ENCODE results near the gene SLC35F6.

SLC35F6 gene, protein sequence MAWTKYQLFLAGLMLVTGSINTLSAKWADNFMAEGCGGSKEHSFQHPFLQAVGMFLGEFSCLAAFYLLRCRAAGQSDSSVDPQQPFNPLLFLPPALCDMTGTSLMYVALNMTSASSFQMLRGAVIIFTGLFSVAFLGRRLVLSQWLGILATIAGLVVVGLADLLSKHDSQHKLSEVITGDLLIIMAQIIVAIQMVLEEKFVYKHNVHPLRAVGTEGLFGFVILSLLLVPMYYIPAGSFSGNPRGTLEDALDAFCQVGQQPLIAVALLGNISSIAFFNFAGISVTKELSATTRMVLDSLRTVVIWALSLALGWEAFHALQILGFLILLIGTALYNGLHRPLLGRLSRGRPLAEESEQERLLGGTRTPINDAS

DNA sequence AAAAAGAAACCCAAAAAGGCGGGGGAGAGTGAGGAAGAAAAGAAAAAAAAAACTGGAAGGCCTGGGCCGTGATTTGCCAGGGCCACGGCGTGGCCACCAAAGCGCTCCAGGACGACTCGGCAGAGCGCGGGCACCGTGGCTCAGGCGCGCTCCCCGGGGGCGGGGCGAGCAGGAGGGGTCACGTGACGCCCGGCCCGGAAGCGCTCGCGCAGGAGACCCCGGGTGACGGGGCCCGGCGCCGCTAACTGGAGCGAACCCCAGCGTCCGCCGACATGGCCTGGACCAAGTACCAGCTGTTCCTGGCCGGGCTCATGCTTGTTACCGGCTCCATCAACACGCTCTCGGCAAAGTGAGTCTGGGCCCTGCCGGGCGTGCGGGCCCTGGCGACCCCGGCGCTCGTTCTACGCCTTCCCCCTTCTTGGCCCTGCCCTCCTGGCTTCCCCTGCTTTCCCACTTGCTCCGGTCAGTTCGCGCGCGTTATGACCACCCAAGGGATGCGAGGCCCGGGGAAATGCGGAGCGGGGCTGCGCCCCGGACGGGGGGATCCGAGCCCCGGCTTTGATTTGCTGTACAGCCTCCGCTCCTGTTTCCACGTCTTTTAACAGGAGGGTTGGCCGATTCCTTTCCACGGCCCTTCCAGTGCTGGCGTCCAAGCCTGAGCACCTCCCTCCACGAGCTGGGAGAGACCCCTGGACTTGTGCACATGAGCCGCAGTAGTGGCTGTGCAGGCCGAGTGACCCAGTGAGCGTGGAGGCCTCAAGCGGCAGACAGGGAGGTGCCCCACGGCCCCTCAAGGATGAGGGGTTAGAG lies at the start of gene SLC35F6:
Gene SLC35F6 (plus strand): TSS at position 207 of the 810 bp plus-strand sequence. CDS start 66 bp downstream, at position 273.
- H3K36me3 Mint-ChIP-seq (ENCODE audit: low read depth), result no peaks in the 10 kb centered on the region
- H3K27me3 Mint-ChIP-seq, result peaks cover 4% of the 10 kb centered on the region
- peak within 1 kb of the TSS; percentile 91 for H3K4me3 Mint-ChIP-seq
- H3K27ac Mint-ChIP-seq, result peak within 1 kb of the TSS; percentile 90
- H3K4me1 Mint-ChIP-seq (ENCODE audit: low read depth), result peaks cover 49% of the 10 kb centered on the region
- no peaks in the 10 kb centered on the region for H3K9me3 Mint-ChIP-seq

DNA sequence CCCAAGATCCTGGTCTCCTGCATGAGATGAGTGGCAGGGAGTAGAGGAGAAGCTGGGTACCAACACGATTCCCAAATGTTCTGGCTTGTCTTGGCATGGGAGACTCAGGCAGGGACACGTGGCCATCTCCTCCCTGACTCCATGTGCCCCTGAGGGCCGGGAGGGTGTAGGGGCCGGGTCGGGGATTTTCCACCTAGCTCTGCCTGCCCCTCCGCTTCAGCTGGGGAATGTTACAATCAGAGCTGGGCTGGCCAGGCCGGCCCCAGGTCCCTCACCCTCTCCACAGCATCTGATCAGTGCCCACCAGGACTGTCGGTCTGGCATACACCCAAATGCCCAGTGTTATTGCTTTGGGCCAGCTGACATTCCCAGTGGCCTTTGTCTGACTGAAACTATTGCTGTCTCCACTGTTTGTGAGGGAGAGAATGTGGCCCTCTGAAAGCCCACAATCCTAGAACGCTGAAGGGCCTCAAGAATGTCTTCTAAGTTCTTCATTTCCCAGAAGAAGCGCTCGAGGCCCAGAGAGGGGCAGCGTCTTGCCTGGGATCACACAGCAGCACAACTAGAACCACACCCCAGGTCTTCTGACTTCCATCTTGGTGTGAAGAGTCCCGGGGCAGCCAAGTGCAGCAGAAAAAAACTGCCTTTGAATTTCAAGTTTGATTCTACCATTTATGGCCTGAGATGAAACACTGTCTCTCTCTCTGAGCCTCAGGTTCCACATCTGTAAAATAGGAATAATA lies 48.4 kb upstream of the SLC35F6 start:
- H3K27ac Mint-ChIP-seq, result no peak overlapping the region
- no peak overlapping the region for H3K4me3 Mint-ChIP-seq
- H3K36me3 Mint-ChIP-seq (ENCODE audit: low read depth), result no peaks in the 10 kb centered on the region
- no peaks in the 10 kb centered on the region for H3K27me3 Mint-ChIP-seq
- H3K9me3 Mint-ChIP-seq, result no peaks in the 10 kb centered on the region
- H3K4me1 Mint-ChIP-seq (ENCODE audit: low read depth), result no peaks in the 10 kb centered on the region

DNA sequence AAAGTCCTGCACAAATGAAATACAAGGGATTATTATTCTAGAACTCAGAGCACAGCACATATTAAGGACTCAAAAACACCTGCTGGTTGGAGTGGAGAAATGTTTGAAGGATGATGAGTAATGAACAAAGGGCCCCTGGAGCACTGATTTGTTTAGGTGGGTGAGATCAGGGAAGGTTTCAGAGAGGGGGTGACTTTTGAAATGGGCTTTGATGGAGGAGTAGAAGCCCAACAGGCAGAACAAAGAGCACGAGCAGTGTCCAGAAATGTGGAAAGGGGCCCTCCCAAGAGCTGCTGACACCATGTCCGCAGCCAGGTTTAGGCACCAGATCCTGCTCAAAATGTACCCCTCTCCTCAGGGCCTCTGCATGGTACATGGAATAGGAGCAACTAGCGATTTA lies 47.7 kb upstream of the SLC35F6 start:
- no peaks in the 10 kb centered on the region for H3K36me3 Mint-ChIP-seq (ENCODE audit: low read depth)
- no peaks in the 10 kb centered on the region for H3K27me3 Mint-ChIP-seq
- H3K9me3 Mint-ChIP-seq, result no peaks in the 10 kb centered on the region
- no peaks in the 10 kb centered on the region for H3K4me1 Mint-ChIP-seq (ENCODE audit: low read depth)
- H3K4me3 Mint-ChIP-seq, result no peak overlapping the region
- no peak overlapping the region for H3K27ac Mint-ChIP-seq

DNA sequence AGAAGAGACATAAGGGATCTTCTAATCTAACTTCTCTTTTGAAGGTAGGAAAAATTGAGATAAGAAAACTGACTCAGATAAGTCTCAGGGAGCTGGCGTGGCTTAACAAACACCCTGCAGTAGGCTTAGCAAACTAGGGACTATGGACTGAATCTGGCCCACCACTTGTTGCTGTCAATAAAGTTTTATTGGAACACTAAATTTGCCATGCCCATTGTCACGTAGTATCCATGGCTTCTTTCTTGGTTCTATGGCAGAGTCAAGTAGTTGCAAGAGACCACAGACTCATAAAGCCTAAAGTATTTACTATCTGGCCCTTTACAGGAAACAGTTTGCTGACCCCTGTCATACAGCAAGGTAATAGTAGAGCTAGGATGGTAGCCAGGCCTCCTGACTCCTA lies 47.3 kb upstream of the SLC35F6 start:
- Mint-ChIP-seq H3K4me1 (ENCODE audit: low read depth) (no peaks in the 10 kb centered on the region), H3K27me3 (no peaks in the 10 kb centered on the region), H3K9me3 (no peaks in the 10 kb centered on the region), H3K4me3 (no peak overlapping the region), H3K27ac (no peak overlapping the region), H3K36me3 (ENCODE audit: low read depth) (no peaks in the 10 kb centered on the region)

DNA sequence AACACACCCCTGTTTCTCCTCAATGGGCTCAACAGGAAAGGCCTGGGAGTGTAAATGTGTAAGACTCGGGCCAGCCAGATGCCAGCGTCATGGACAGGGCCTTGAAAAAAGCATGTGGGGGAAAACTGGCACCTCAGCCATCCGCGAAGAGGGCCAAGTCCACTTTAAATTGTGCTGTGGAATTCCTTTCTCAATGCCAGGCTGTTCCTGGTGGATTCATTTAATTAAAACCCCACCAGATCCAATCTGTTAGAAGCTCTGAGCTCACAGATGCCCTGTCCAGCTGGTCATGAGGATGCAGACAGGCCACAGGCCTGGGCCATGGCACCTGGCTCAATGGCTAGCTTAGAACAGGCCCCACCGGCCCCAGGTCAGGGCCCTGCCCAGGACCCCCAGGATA lies 46.7 kb upstream of the SLC35F6 start:
- no peaks in the 10 kb centered on the region for H3K36me3 Mint-ChIP-seq (ENCODE audit: low read depth)

DNA sequence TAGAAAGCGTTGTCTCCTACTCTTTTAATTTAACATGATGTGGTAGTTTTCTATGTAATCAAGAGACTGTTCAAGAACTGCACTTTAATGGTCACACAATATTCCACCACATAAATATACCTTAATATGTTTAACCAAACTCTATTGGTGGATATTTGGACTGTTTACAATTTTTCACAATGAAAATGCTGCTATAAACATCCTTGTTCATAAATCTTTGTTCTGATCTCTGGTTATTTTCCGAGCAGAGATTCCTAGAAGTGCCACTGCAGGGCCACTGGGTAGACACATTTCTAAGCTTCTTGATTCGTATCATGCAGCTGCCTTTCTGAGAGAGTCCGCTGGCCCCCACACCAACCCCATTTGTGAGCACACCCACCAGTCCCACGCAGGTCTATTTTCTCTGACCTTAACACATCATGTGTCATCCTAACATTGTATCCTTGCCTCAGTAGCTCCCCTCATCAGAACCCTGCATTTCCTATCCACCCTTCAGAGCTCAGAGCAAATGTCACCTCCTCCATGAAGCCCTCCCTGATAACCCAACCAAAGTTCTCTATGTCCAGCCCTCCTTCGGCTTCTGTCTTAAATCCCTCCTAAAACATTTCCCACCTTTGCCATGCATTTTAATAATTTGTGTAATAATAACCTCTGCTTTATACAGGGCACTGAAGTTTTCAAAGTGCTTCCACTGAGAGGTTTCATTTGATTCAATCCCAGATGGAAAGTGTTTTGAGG lies 45.0 kb upstream of the SLC35F6 start:
- Mint-ChIP-seq H3K27me3 (no peaks in the 10 kb centered on the region), H3K4me1 (ENCODE audit: low read depth) (no peaks in the 10 kb centered on the region), H3K4me3 (no peak overlapping the region), H3K27ac (no peak overlapping the region), H3K36me3 (ENCODE audit: low read depth) (no peaks in the 10 kb centered on the region), H3K9me3 (no peaks in the 10 kb centered on the region)

More for the DNA sequence above, 46.7 kb upstream of the SLC35F6 start:
- no peaks in the 10 kb centered on the region for H3K4me1 Mint-ChIP-seq (ENCODE audit: low read depth)
- no peaks in the 10 kb centered on the region for H3K27me3 Mint-ChIP-seq
- H3K27ac Mint-ChIP-seq, result no peak overlapping the region
- H3K4me3 Mint-ChIP-seq, result no peak overlapping the region
- no peaks in the 10 kb centered on the region for H3K9me3 Mint-ChIP-seq

DNA sequence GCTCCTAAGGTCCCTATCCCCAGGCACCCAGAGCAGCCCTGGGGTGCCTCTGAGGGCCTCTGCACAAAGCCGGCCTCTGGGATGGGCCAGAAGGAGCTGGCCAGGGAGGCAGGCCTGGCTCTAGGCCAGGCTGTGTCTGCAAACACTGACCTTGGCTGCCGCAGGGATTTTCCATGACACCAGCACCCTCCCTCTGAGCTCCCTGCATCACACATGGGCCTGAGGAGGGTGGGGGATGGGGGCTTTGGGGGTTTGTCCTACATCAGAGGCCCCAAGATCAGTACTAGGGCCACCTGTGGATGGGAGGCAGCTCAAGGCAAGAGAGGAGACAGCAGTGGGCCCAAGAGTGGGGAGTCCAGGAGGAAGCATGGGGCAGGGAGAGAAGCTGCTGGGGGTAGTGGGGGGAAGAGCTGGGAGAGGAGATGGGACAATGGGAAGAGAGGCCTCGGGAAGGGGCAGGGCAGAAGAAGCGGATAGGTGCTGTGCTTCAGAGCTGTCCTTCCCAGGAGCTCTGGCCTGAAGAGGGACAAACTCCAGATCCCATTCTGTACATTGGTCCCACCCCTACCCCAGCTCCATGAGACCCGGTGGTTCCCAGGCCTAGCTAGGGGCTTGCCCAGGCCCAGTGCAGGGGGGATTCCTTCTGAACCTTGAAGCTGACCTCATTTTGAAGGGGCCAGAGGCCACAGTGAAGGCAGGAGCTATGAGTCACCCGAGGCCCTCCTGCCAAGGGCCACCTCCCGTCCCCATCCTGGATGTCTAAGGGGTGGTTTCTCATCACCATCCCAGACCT lies 43.6 kb upstream of the SLC35F6 start:
- Mint-ChIP-seq H3K4me3 (no peak overlapping the region), H3K9me3 (no peaks in the 10 kb centered on the region), H3K36me3 (ENCODE audit: low read depth) (no peaks in the 10 kb centered on the region), H3K27me3 (no peaks in the 10 kb centered on the region), H3K4me1 (ENCODE audit: low read depth) (no peaks in the 10 kb centered on the region), H3K27ac (no peak overlapping the region)

DNA sequence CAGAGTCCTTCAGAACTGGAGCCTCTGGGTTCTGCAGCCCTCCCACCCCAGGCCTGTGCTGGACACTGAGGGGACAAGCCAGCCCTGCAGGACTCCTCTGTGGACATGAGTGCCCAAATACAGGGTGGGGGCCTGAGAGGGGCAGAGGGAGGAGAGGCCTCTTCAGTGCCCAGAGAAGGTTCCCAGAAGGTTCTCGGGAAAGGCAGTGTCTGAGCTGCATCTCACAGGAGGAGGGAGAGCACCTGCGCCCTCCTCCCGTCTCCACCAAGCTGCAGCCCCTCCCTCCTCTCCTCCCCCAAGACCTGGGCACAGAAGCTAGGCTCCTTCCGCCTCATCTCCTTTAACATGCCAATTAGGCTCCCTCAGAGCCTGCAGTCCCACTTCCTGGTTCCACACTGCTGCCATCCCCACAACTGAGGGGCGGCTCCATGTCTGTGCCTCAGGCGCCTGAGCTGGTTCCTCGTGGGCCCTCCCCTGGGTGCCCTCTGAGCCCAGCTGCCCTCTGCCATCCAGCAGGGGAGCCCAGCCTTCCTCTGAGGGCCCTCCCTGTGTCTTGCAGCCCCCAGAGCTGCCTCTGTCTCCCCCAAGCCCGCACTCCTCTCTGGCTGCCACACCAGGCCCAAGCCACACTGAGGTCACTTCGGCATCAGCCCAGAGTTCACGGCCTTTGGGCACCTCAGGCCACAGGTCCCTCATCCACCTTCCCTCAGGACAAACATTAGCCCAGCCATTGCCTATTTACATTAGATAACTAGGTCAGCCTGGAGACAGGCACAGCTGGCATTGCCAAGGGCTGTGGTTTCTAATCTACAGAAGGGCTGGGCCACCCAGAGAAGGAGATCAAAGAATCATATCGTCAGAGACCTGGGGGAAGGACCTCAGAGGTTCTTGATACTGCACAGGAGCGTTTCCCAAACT lies 42.7 kb upstream of the SLC35F6 start:
- H3K27ac Mint-ChIP-seq, result no peak overlapping the region
- no peaks in the 10 kb centered on the region for H3K27me3 Mint-ChIP-seq
- H3K4me1 Mint-ChIP-seq (ENCODE audit: low read depth), result no peaks in the 10 kb centered on the region
- no peaks in the 10 kb centered on the region for H3K9me3 Mint-ChIP-seq
- H3K4me3 Mint-ChIP-seq, result no peak overlapping the region
- H3K36me3 Mint-ChIP-seq (ENCODE audit: low read depth), result no peaks in the 10 kb centered on the region

DNA sequence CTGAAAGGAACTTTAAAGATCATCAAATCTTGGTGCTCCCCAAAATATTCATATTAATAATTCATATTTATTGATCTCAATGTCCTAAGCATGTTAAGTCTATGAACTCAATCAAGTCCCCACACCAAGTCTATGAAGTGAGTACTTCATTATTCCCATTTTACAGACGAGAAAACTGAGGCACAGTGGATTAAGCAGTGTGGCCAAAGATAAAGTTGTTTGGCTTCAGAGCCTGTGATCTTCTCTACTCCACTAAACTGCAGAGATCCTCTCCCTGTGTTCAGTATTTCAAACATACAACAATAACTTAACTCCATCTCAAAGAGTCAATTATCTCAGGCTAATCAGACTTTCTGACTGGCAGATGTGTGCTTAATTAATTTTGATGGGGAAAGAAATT lies 41.8 kb upstream of the SLC35F6 start:
- Mint-ChIP-seq H3K9me3 (no peaks in the 10 kb centered on the region), H3K27me3 (no peaks in the 10 kb centered on the region), H3K4me3 (no peak overlapping the region), H3K4me1 (ENCODE audit: low read depth) (no peaks in the 10 kb centered on the region), H3K27ac (no peak overlapping the region), H3K36me3 (ENCODE audit: low read depth) (no peaks in the 10 kb centered on the region)

DNA sequence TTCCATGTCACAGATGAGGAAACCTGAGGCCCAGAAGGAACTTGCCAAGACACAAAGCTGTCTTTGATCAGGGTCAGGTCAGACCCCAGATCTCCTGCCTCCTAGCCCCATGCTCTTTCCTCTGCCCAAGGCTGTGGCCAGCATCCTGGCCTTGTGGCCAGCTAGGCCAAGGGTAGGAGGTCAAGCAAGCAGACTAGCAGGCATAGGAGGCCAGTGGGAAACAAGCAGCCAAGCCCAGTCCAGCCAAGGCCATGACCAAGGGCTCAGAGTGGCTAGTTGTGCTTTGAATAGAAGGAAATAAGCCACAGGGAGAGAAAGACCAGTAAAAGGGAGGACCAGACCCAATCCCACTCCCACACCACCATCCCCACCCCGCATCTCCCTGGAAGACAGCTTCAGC lies 41.2 kb upstream of the SLC35F6 start:
- Mint-ChIP-seq H3K4me3 (no peak overlapping the region), H3K27ac (no peak overlapping the region), H3K36me3 (ENCODE audit: low read depth) (no peaks in the 10 kb centered on the region), H3K4me1 (ENCODE audit: low read depth) (no peaks in the 10 kb centered on the region), H3K27me3 (no peaks in the 10 kb centered on the region), H3K9me3 (no peaks in the 10 kb centered on the region)

DNA sequence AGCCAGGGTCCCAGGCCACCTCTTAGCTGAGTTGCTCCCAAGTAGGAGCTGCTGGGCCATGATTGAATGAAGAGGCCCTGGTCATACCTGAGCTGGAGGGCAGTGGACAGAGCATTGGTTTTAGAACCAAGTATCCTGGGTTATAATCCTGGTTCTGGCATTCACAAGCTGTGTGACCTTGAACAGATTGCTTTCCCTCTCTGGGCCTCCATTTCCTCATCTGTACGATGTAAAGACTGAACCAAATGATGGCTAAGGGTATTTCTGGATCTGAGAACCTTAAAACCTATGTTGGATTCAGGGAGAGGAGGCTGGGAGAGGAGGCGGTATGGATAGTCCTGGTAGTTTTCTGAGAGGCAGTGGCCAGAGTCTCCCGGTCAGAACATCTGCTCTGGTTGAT lies 40.6 kb upstream of the SLC35F6 start:
- no peaks in the 10 kb centered on the region for H3K4me1 Mint-ChIP-seq (ENCODE audit: low read depth)
- no peak overlapping the region for H3K4me3 Mint-ChIP-seq
- no peaks in the 10 kb centered on the region for H3K9me3 Mint-ChIP-seq
- no peaks in the 10 kb centered on the region for H3K36me3 Mint-ChIP-seq (ENCODE audit: low read depth)
- no peak overlapping the region for H3K27ac Mint-ChIP-seq
- no peaks in the 10 kb centered on the region for H3K27me3 Mint-ChIP-seq

DNA sequence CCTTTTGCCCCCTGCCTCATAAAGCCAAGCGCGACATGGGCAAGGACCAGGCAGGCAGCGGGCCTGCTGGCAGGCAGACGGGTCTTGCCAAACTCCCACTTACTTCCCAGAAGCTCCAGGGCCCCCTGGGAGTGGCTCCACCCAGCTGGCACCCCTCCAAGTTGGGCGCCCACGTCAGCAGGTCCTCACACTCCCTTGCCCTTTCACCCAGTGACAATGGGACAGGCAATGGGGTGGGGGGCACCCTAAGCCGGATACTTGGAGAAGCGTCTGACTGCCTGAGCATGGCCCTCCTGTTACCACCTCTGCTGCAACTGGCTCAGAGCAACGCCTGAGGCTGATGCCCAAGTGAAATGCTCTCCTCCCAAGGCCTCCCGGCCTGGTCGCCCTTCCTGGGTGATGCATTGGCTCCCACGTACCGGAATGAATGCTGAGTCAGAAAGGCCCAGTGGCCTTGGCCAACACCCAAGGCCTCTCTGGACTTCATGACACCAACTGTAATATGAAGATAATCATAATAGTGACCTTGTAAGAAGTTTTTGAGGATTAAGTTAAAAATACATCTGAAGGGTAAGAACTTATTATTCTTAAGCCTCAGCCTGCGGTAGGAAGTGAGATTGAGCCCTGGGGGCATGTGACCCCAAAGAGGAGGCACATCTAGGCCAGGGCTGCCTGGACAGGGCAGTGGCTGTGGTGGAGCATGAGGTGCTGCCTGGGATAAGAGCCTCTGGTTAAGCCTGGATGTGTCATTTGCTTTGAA lies 39.9 kb upstream of the SLC35F6 start:
- no peaks in the 10 kb centered on the region for H3K36me3 Mint-ChIP-seq (ENCODE audit: low read depth)
- H3K4me1 Mint-ChIP-seq (ENCODE audit: low read depth), result no peaks in the 10 kb centered on the region
- H3K4me3 Mint-ChIP-seq, result no peak overlapping the region
- no peaks in the 10 kb centered on the region for H3K9me3 Mint-ChIP-seq
- no peaks in the 10 kb centered on the region for H3K27me3 Mint-ChIP-seq
- H3K27ac Mint-ChIP-seq, result no peak overlapping the region

Data from stimulated activated naive CD8-positive, alpha-beta T cell treated with anti-CD3 and anti-CD28 coated beads, Interleukin-15, Interleukin-2, amounts not matched to agents 100 ng/mL and 50 ng/mL, for 24 hours (primary cell).